Sigmoid colon (tissue), 7 donors: Measurements from ENCODE around the gene PRIMA1. TPM values are rescaled to one million over a fixed set of nuclear protein-coding genes. Genes with fewer than 3 reads are reported as not detected.

Experiments used
- DNase-seq: peaks from one replicate; pipeline ENCODE4 v3.0.0-alpha.2; 2019
- H3K27ac ChIP-seq, 4 donors: fragments of 200-600 bp; sonication (generic); one replicate each; pipeline ENCODE4 v1.5.1; 2016 to 2019; ENCODE audit warnings: mild to moderate bottlenecking in 1 of 4
- H3K27me3 ChIP-seq, 3 donors: fragments of 200-600 bp; sonication (generic); one replicate each; pipeline ENCODE4 v1.5.1; 2019; ENCODE audit warnings: mild to moderate bottlenecking in 1 of 3
- H3K36me3 ChIP-seq, 4 donors: fragments of 200-600 bp; sonication (generic); one replicate each; pipeline ENCODE4 v1.5.1; 2016 to 2019
- H3K4me1 ChIP-seq, 4 donors: fragments of 200-600 bp; sonication (generic); one replicate each; pipeline ENCODE4 v1.5.1; 2017 to 2019
- H3K4me3 ChIP-seq, 4 donors: fragments of 200-600 bp; sonication (generic); one replicate each; pipeline ENCODE4 v1.5.1; 2017 to 2019; ENCODE audit warnings: mild to moderate bottlenecking in 2 of 4, moderate library complexity in 1 of 4
- H3K9me3 ChIP-seq, 4 donors: fragments of 200-600 bp in 3 of 4; sonication (generic) in 3 of 4; one replicate each; pipeline versions ENCODE4 v1.5.1 to v1.6.1; 2013 to 2019
- CTCF ChIP-seq, 4 experiments: fragments of 450-650 bp in 3 of 4; fragments of 200-600 bp in 1 of 4; IDR thresholded peaks; one replicate each; pipeline ENCODE4 v1.5.1; 2016 to 2019; ENCODE audit warnings: antibody characterized with exemption in 4 of 4, mild to moderate bottlenecking in 3 of 4, moderate library complexity in 2 of 4
- EP300 ChIP-seq, 4 donors: sonication (generic); formaldehyde crosslinking; IDR thresholded peaks; one replicate each; pipeline ENCODE4 v1.6.1; 2017; ENCODE audit warnings: antibody characterized with exemption in 4 of 4
- POLR2A ChIP-seq, 2 donors: fragments of 450-650 bp; IDR thresholded peaks; one replicate each; pipeline ENCODE4 v1.6.1; 2016; ENCODE audit warnings: antibody characterized with exemption in 2 of 2, mild to moderate bottlenecking in 2 of 2, moderate library complexity in 2 of 2
- POLR2AphosphoS5 ChIP-seq, 4 donors: sonication (generic); formaldehyde crosslinking; IDR thresholded peaks; one replicate each; pipeline ENCODE4 v1.6.1; 2017; ENCODE audit warnings: antibody characterized with exemption in 4 of 4
- WGBS, 2 donors: extraction: QIAGEN DNeasy Blood & Tissue Kit; methylation state at CpG; one replicate each; pipeline ENCODE4 v1.1.7; 2013; 5-methylcytosine and 5-hydroxymethylcytosine counted together
- intact Hi-C: fragments of 100-400 bp; cut with DNase I; formaldehyde crosslinking; loops from one replicate; pipeline ENCODE4 v1.15.1; 2023
- polyA plus RNA-seq, 3 donors: library from polyadenylated mRNA; stranded (reverse); fragments of 200-250 nt; gene quantifications; one replicate each; pipeline ENCODE4 v1.2.3, GENCODE V29; 2013
- total RNA-seq, 4 donors: library from RNA; depleted of rRNA; stranded (reverse); fragments of >200 nt; gene quantifications; one replicate each; pipeline ENCODE4 v1.1.0, GENCODE V29; 2016
- donor health status: healthy with polysubstance abuse.
- donor health status: Bipolar disorder and iron deficiency.
- donor health status: healthy.

PRIMA1 gene
- total and polyA plus RNA-seq, 7 donors, result 0.23 to 21.9 (median 7.6) TPM

GRCh38 chr14:93745603-93746273, 42.5 kb downstream of the PRIMA1 start:
- WGBS, 2 donors, result 74 to 77% methylated on average over 13 of the region's 13 CpGs
- no peaks in the 10 kb centered on the region for H3K36me3 ChIP-seq
- H3K4me1 ChIP-seq, result peaks cover 0 to 29% (median 13%) of the 10 kb centered on the region in 4 donors
- peak; percentile 61 for DNase-seq
- no peaks in the 10 kb centered on the region for H3K27me3 ChIP-seq
- no peak for TF ChIP-seq EP300 (IDR thresholded peaks at IDR 0.05)
- TF ChIP-seq POLR2A (IDR thresholded peaks at IDR 0.05), result no peak
- TF ChIP-seq POLR2AphosphoS5 (IDR thresholded peaks at IDR 0.05), result no peak
- no peak for TF ChIP-seq CTCF (IDR thresholded peaks at IDR 0.05)
- peak overlapping the region; percentile 27 to 57 (median 42) for H3K27ac ChIP-seq
- no peaks in the 10 kb centered on the region for H3K9me3 ChIP-seq
- no peak overlapping the region for H3K4me3 ChIP-seq
- intact Hi-C loops, result loop anchor here (5.0 kb wide), 1 partner anchor 88 kb away; no protein-coding TSS in a partner anchor

- WGBS, 2 donors, result 57 to 60% methylated on average over 8 of the region's 8 CpGs
Measured at GRCh38 chr14:93744876-93745275, 43.4 kb downstream of the PRIMA1 start.

GRCh38 chr14:93744176-93744575, 44.1 kb downstream of the PRIMA1 start:
- no peaks in the 10 kb centered on the region for H3K27me3 ChIP-seq
- no peaks in the 10 kb centered on the region for H3K36me3 ChIP-seq
- no peak overlapping the region for H3K4me3 ChIP-seq
- DNase-seq, result no peak
- peaks cover 0 to 29% (median 13%) of the 10 kb centered on the region in 4 donors for H3K4me1 ChIP-seq
- peak overlapping the region in 3 of 4 donors; percentile 28 to 57 (median 55) for H3K27ac ChIP-seq
- H3K9me3 ChIP-seq, result no peaks in the 10 kb centered on the region
- intact Hi-C loops, result no loop called here
- TF ChIP-seq POLR2A (IDR thresholded peaks at IDR 0.05) (no peak), EP300 (IDR thresholded peaks at IDR 0.05) (no peak), POLR2AphosphoS5 (IDR thresholded peaks at IDR 0.05) (no peak), CTCF (IDR thresholded peaks at IDR 0.05) (no peak)
- WGBS, 2 donors, result 72 to 79% methylated on average over 14 of the region's 14 CpGs

More at GRCh38 chr14:93744876-93745275, 43.4 kb downstream of the PRIMA1 start:
- DNase-seq, result no peak
- Histone ChIP-seq H3K27ac (peak overlapping the region in 3 of 4 donors; percentile 28 to 57 (median 55)), H3K9me3 (no peaks in the 10 kb centered on the region), H3K4me3 (no peak overlapping the region), H3K4me1 (peaks cover 0 to 29% (median 13%) of the 10 kb centered on the region in 4 donors), H3K27me3 (no peaks in the 10 kb centered on the region), H3K36me3 (no peaks in the 10 kb centered on the region)
- no peak for TF ChIP-seq POLR2A (IDR thresholded peaks at IDR 0.05)
- no peak for TF ChIP-seq POLR2AphosphoS5 (IDR thresholded peaks at IDR 0.05)
- TF ChIP-seq EP300 (IDR thresholded peaks at IDR 0.05), result no peak
- TF ChIP-seq CTCF (IDR thresholded peaks at IDR 0.05), result no peak
- intact Hi-C loops, result loop anchor here (5.0 kb wide), 1 partner anchor 88 kb away; no protein-coding TSS in a partner anchor

- Histone ChIP-seq H3K27ac (peak overlapping the region; percentile 28 to 57 (median 44)), H3K36me3 (no peaks in the 10 kb centered on the region), H3K9me3 (no peaks in the 10 kb centered on the region), H3K4me3 (no peak overlapping the region), H3K27me3 (no peaks in the 10 kb centered on the region), H3K4me1 (peaks cover 0 to 25% (median 12%) of the 10 kb centered on the region in 4 donors)
- TF ChIP-seq EP300 (IDR thresholded peaks at IDR 0.05) (no peak), POLR2AphosphoS5 (IDR thresholded peaks at IDR 0.05) (no peak), POLR2A (IDR thresholded peaks at IDR 0.05) (no peak), CTCF (IDR thresholded peaks at IDR 0.05) (no peak)
- intact Hi-C loops, result no loop called here
- DNase-seq, result no peak
- 86 to 89% methylated on average over 26 of the region's 26 CpGs for WGBS, 2 donors
Measured at GRCh38 chr14:93743270-93744060, 44.8 kb downstream of the PRIMA1 start.
